GM23338 (cell line): ENCODE data around the gene CDKN1A. TPM values are rescaled to one million over a fixed set of nuclear protein-coding genes. Genes with fewer than 3 reads are reported as not detected.

ENCODE experiments used
- ATAC-seq: fragments of 200-7000 bp; cut with Tn5 transposase; 3 replicates; pipeline ENCODE4 v1.9.1; 2020
- DNase-seq: peaks from one replicate; pipeline ENCODE4 v3.0.0-alpha.2; 2015; ENCODE audit warnings: low spot score
- H2AFZ ChIP-seq: fragments of 200-600 bp; sonication (generic); 2 replicates; pipeline ENCODE4 v1.8.0; 2016; ENCODE audit warnings: antibody characterized with exemption, mild to moderate bottlenecking, moderate library complexity
- H3F3A ChIP-seq: fragments of 200-600 bp; sonication (generic); replicated peaks from 2 replicates; pipeline ENCODE4 v1.8.0; 2017; ENCODE audit warnings: antibody characterized with exemption, mixed run types, low read depth
- H3K27ac ChIP-seq: fragments of 200-600 bp; sonication (generic); 2 replicates; pipeline ENCODE4 v1.6.1; 2016; ENCODE audit warnings: low read depth
- H3K27me3 ChIP-seq: fragments of 200-600 bp; sonication (generic); 2 replicates; pipeline ENCODE4 v1.8.0; 2016; ENCODE audit warnings: mild to moderate bottlenecking, mixed run types, moderate library complexity; ENCODE audit not compliant: insufficient read depth
- H3K36me3 ChIP-seq: fragments of 200-600 bp; sonication (generic); 2 replicates; pipeline ENCODE4 v1.8.0; 2016; ENCODE audit warnings: mild to moderate bottlenecking; ENCODE audit not compliant: insufficient read depth
- H3K4me1 ChIP-seq: fragments of 200-600 bp; sonication (generic); 2 replicates; pipeline ENCODE4 v1.8.0; 2016; ENCODE audit warnings: mild to moderate bottlenecking, moderate library complexity; ENCODE audit not compliant: insufficient read depth
- H3K4me2 ChIP-seq: fragments of 200-600 bp; sonication (generic); 2 replicates; pipeline ENCODE4 v1.7.1; 2017; ENCODE audit warnings: mixed run types
- H3K4me3 ChIP-seq: fragments of 200-600 bp; sonication (generic); 2 replicates; pipeline ENCODE4 v1.6.1; 2016; ENCODE audit warnings: mixed run types
- H3K79me2 ChIP-seq: fragments of 200-600 bp; sonication (generic); replicated peaks from 2 replicates; pipeline ENCODE4 v1.8.0; 2017; ENCODE audit warnings: mild to moderate bottlenecking; ENCODE audit not compliant: insufficient read depth
- H3K9me2 ChIP-seq: fragments of 200-600 bp; sonication (generic); 2 replicates; pipeline ENCODE4 v1.8.0; 2017; ENCODE audit not compliant: insufficient read depth
- H4K20me1 ChIP-seq: fragments of 200-600 bp; sonication (generic); replicated peaks from 2 replicates; pipeline ENCODE4 v1.8.0; 2017; ENCODE audit warnings: mild to moderate bottlenecking; ENCODE audit not compliant: insufficient read depth
- H3K27ac Mint-ChIP-seq: 2 replicates; pipeline ENCODE4 v1.8.0; 2020; ENCODE audit warnings: inconsistent platforms, mild to moderate bottlenecking, moderate library complexity, mixed read lengths
- H3K27me3 Mint-ChIP-seq: 3 replicates; pipeline ENCODE4 v1.8.0; 2022; ENCODE audit warnings: low read depth, mild to moderate bottlenecking, moderate library complexity, mixed read lengths, inconsistent platforms; ENCODE audit not compliant: insufficient read depth, poor library complexity
- H3K36me3 Mint-ChIP-seq: 3 replicates; pipeline ENCODE4 v1.8.0; 2021; ENCODE audit warnings: low read depth, mild to moderate bottlenecking, inconsistent platforms, moderate library complexity, mixed read lengths
- H3K4me1 Mint-ChIP-seq: 3 replicates; pipeline ENCODE4 v1.8.0; 2020; ENCODE audit warnings: mild to moderate bottlenecking, inconsistent platforms, mixed read lengths
- H3K4me3 Mint-ChIP-seq: 3 replicates; pipeline ENCODE4 v1.8.0; 2021; ENCODE audit warnings: moderate library complexity, mild to moderate bottlenecking, inconsistent platforms, mixed read lengths
- H3K9me3 Mint-ChIP-seq: 3 replicates; pipeline ENCODE4 v1.8.0; 2020; ENCODE audit warnings: moderate library complexity, mild to moderate bottlenecking, inconsistent platforms, mixed read lengths
- CREB1 ChIP-seq: fragments of 250-450 bp; sonication (Bioruptor Pico); IDR thresholded peaks from 2 replicates; pipeline ENCODE4 v1.5.0; 2020; ENCODE audit warnings: low read depth, mild to moderate bottlenecking, moderate library complexity
- ETS1 ChIP-seq: IDR thresholded peaks from 2 replicates; pipeline ENCODE4 v1.6.1; 2016; ENCODE audit warnings: antibody characterized with exemption
- EZH2 ChIP-seq: fragments of 200-600 bp; sonication (generic); IDR thresholded peaks from one replicate; pipeline ENCODE4 v1.8.0; 2017; ENCODE audit warnings: antibody characterized with exemption, mild to moderate bottlenecking, low read depth; ENCODE audit not compliant: unreplicated experiment
- EZH2phosphoT487 ChIP-seq: fragments of 200-600 bp; sonication (generic); IDR thresholded peaks from one replicate; pipeline ENCODE4 v1.8.1; 2018; ENCODE audit warnings: antibody characterized with exemption; ENCODE audit not compliant: unreplicated experiment
- POLR2AphosphoS5 ChIP-seq: IDR thresholded peaks from 2 replicates; pipeline ENCODE4 v1.6.1; 2016; ENCODE audit warnings: antibody characterized with exemption, low read depth
- STAT1 ChIP-seq: IDR thresholded peaks from one replicate; pipeline ENCODE4 v1.6.1; 2016; ENCODE audit warnings: antibody characterized with exemption; ENCODE audit not compliant: unreplicated experiment
- ZNF462 ChIP-seq: fragments of 250-450 bp; sonication (Bioruptor Pico); IDR thresholded peaks from 2 replicates; pipeline ENCODE4 v1.5.0; 2020; ENCODE audit warnings: mild to moderate bottlenecking, moderate library complexity
- polyA plus RNA-seq: library from polyadenylated mRNA; unstranded; fragments of >200 nt; fragmentation: Nextera tagmentation; extraction: Ambion mirVana; gene quantifications from 2 replicates; pipeline ENCODE4 v1.2.1, GENCODE V29; 2016
- total RNA-seq: library from RNA; depleted of rRNA; stranded (reverse); fragments of >200 nt; shearing (Covaris generic); gene quantifications from 2 replicates; pipeline ENCODE4 v1.2.3, GENCODE V29; 2014

CDKN1A gene
- total and polyA plus RNA-seq, 2 experiments from 2014 or later, result 31.5 to 45.6 TPM

GRCh38 chr6:36629784-36630183, 48.7 kb upstream of the CDKN1A start (continued):
- TF ChIP-seq ZNF462 (CRISPR knock-in tag) (no peak), ETS1 (no peak)

- Mint-ChIP-seq H3K27ac (no peak overlapping the region), H3K36me3 (no peaks in the 10 kb centered on the region), H3K27me3 (peaks cover 12% of the 10 kb centered on the region), H3K4me3 (no peak overlapping the region), H3K9me3 (no peaks in the 10 kb centered on the region), H3K4me1 (peaks cover 2% of the 10 kb centered on the region; the same call in 1 of the 3 replicates)
- Histone ChIP-seq H3K9me2 (no peaks in the 10 kb centered on the region), H4K20me1 (no peaks in the 10 kb centered on the region), H3F3A (no peaks in the 10 kb centered on the region), H3K36me3 (no peaks in the 10 kb centered on the region), H3K27me3 (no peaks in the 10 kb centered on the region), H2AFZ (no peak overlapping the region), H3K4me2 (no peak overlapping the region), H3K4me1 (no peaks in the 10 kb centered on the region), H3K4me3 (no peak overlapping the region), H3K27ac (no peak overlapping the region), H3K79me2 (no peaks in the 10 kb centered on the region)
- ATAC-seq (no peak; the same call in 2 of the 3 replicates), DNase-seq (no peak)
- TF ChIP-seq CREB1 (CRISPR knock-in tag) (no peak), EZH2phosphoT487 (no peak), STAT1 (no peak), ZNF462 (CRISPR knock-in tag) (no peak), POLR2AphosphoS5 (no peak), EZH2 (no peak)
Observed at GRCh38 chr6:36631326-36632011, 47.0 kb upstream of the CDKN1A start.
